ENCODE results near the gene MYO9B. TPM values are rescaled to one million over a fixed set of nuclear protein-coding genes. Genes with fewer than 3 reads are reported as not detected.
A peak's percentile ranks its signal among the peaks of the same experiment; 100 is the strongest.

MYO9B gene
- total RNA-seq, 4 donors from 2014 or later: 102 to 246 (median 151) TPM

DNA sequence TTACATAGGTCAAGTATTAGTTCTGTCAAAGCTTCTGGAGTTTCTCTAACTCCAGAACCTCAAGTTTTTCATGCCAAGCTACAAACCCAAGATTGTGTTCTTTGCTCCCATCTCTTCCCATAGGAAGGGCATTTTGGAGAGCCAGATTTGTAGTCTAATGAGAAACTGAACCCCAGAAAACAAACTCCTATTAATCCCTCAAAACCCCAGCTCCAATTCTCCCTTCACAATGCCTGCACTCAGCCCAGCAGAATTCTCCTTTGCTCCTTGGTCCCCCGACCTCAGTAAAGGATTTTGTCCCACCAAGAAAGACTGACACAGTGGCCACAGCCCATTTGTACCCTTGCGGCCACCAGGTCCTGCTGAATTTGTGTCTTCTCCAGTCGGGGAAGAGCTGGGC, 180.6 kb downstream of the MYO9B start:
- H3K4me3 ChIP-seq: no peak overlapping the region
- no peaks in the 10 kb centered on the region for H3K4me1 ChIP-seq
- H3K36me3 ChIP-seq: no peaks in the 10 kb centered on the region
- intact Hi-C loops (cut with DNase I; ENCODE audit: low total_unique reads): no loop called here
- TF ChIP-seq, protein P1, sequence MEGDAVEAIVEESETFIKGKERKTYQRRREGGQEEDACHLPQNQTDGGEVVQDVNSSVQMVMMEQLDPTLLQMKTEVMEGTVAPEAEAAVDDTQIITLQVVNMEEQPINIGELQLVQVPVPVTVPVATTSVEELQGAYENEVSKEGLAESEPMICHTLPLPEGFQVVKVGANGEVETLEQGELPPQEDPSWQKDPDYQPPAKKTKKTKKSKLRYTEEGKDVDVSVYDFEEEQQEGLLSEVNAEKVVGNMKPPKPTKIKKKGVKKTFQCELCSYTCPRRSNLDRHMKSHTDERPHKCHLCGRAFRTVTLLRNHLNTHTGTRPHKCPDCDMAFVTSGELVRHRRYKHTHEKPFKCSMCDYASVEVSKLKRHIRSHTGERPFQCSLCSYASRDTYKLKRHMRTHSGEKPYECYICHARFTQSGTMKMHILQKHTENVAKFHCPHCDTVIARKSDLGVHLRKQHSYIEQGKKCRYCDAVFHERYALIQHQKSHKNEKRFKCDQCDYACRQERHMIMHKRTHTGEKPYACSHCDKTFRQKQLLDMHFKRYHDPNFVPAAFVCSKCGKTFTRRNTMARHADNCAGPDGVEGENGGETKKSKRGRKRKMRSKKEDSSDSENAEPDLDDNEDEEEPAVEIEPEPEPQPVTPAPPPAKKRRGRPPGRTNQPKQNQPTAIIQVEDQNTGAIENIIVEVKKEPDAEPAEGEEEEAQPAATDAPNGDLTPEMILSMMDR (IDR thresholded peaks at IDR 0.05): no peak
- TF ChIP-seq POLR2AphosphoS5 (IDR thresholded peaks at IDR 0.05) (no peak), EP300 (IDR thresholded peaks at IDR 0.05; ENCODE audit: low read depth) (no peak), POLR2A (IDR thresholded peaks at IDR 0.05) (no peak)
- 70% methylated on average over 3 of the region's 3 CpGs; no CpG with 5 or more reads in 1 of the 2 donors for WGBS, 2 donors (ENCODE audit: low coverage in 1 of 2)
- H3K27me3 ChIP-seq: no peaks in the 10 kb centered on the region
- no peaks in the 10 kb centered on the region for H3K9me3 ChIP-seq
- in situ Hi-C loops (cut with MboI; ENCODE audit: low pct_ligation_motif_present in 1 of 4, low pct_unique_long_range_greater_than_20kb in 1 of 4, low sequenced_read_pairs in 3 of 4): no loop called here
- no peak overlapping the region for H3K27ac ChIP-seq
- DNase-seq: no peak

DNA sequence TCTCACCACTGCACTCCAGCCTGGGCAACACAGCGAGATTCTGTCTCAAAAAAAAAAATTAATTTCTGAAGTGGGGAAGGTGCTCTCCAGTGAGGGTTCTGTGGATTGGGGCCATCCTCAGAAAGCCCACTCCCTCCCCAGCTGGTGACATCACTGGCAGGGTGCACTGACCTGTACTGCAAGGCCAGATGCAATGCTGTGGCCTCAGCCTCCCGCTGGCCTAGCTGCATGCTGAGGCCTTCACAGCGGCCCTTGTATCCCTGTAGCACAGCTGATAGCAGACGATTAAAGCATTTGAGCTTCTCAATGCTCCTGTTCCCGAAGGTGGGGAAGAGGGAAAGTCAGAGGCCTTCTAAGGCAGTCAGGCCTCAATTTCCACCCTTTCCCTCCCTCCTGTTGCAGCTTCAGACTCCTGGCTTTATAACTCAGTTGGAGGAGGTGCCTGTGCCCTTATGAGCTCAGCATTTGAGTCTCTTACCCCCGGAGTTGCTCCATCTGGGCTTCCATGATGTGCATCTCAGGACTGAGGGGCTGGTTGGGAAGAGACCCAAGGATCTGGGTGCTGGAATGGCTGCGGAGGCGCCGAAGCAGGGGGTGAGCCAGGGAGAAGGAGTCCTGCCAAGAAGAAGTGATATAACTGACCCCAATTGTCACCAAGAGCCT, 183.7 kb downstream of the MYO9B start:
- intact Hi-C loops (cut with DNase I; ENCODE audit: low total_unique reads) (no loop called here), in situ Hi-C loops (cut with MboI; ENCODE audit: low pct_ligation_motif_present in 1 of 4, low pct_unique_long_range_greater_than_20kb in 1 of 4, low sequenced_read_pairs in 3 of 4) (no loop called here)
- no peaks in the 10 kb centered on the region for H3K36me3 ChIP-seq
- H3K27me3 ChIP-seq: no peaks in the 10 kb centered on the region
- no peaks in the 10 kb centered on the region for H3K4me1 ChIP-seq
- no peak for DNase-seq
- no peak overlapping the region for H3K4me3 ChIP-seq
- WGBS, 2 donors (ENCODE audit: low coverage in 1 of 2): 93% methylated on average over 9 of the region's 9 CpGs; no CpG with 5 or more reads in 1 of the 2 donors
- TF ChIP-seq POLR2AphosphoS5 (IDR thresholded peaks at IDR 0.05) (no peak), POLR2A (IDR thresholded peaks at IDR 0.05) (no peak), EP300 (IDR thresholded peaks at IDR 0.05; ENCODE audit: low read depth) (no peak)
- TF ChIP-seq, protein P1 (IDR thresholded peaks at IDR 0.05): no peak
- H3K9me3 ChIP-seq: no peaks in the 10 kb centered on the region
- H3K27ac ChIP-seq: no peak overlapping the region

DNA sequence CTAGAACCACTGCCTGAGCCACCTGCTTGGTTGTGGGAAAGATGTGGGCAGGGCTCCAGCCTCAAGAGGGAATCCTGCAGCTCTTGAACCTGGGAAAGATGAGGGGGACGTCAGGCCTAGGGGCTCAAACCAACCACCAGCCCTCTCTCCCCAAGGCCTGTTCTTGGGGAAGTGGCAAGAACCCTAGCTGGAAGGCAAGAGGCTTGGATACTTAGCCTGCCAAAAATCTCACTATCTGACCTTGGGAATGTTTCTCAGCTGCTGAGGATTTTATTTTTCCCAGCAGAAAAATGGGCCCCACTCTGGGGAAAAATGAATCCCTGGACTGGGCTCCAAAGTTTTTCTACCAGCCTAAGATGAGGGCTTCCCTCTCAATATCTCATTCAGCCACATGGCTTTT, 184.4 kb downstream of the MYO9B start:
- Histone ChIP-seq H3K27ac (no peak overlapping the region), H3K4me1 (no peaks in the 10 kb centered on the region), H3K27me3 (no peaks in the 10 kb centered on the region), H3K4me3 (no peak overlapping the region), H3K36me3 (no peaks in the 10 kb centered on the region), H3K9me3 (no peaks in the 10 kb centered on the region)
- no peak for DNase-seq
- 75% methylated on average over 1 of the region's 1 CpG; no CpG with 5 or more reads in 1 of the 2 donors for WGBS, 2 donors (ENCODE audit: low coverage in 1 of 2)
- intact Hi-C loops (cut with DNase I; ENCODE audit: low total_unique reads) (no loop called here), in situ Hi-C loops (cut with MboI; ENCODE audit: low pct_ligation_motif_present in 1 of 4, low pct_unique_long_range_greater_than_20kb in 1 of 4, low sequenced_read_pairs in 3 of 4) (no loop called here)
- TF ChIP-seq, protein P1 (IDR thresholded peaks at IDR 0.05): no peak
- TF ChIP-seq POLR2AphosphoS5 (IDR thresholded peaks at IDR 0.05) (no peak), EP300 (IDR thresholded peaks at IDR 0.05; ENCODE audit: low read depth) (no peak), POLR2A (IDR thresholded peaks at IDR 0.05) (no peak)

DNA sequence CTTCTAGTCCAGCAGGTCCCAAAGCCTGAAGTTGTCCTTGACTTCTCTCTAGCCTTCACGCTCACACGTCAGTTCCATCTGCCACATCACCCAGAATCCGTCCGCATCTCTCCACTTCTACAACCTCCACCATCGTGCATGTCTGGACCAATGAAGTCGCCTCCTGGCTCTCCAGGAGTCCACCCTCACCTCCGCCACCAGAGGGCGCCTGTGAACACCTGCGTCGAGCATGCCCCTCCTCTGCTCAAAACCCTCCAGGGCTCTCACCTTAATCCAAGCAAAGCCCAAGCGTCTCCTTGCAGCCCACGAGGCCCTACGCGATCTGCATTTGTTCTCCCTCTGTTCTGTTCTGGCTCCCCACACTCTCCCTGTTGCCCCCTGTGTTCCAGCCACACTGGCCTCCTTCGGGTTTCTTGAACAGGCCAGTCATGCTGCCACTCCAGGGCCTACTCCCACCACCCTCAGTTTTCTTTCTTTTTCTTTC, 185.3 kb downstream of the MYO9B start:
- intact Hi-C loops (cut with DNase I; ENCODE audit: low total_unique reads): no loop called here
- TF ChIP-seq POLR2AphosphoS5 (IDR thresholded peaks at IDR 0.05) (no peak), EP300 (IDR thresholded peaks at IDR 0.05; ENCODE audit: low read depth) (no peak), POLR2A (IDR thresholded peaks at IDR 0.05) (no peak)
- TF ChIP-seq, protein P1 (IDR thresholded peaks at IDR 0.05): peak; percentile 89 to 94 (median 92)
- Histone ChIP-seq H3K4me3 (no peak overlapping the region), H3K36me3 (no peaks in the 10 kb centered on the region), H3K27me3 (no peaks in the 10 kb centered on the region), H3K27ac (no peak overlapping the region), H3K9me3 (no peaks in the 10 kb centered on the region), H3K4me1 (no peaks in the 10 kb centered on the region)
- 11 to 20% methylated on average over 4 to 15 of the region's 15 CpGs for WGBS, 2 donors (ENCODE audit: low coverage in 1 of 2)
- in situ Hi-C loops (cut with MboI; ENCODE audit: low pct_ligation_motif_present in 1 of 4, low pct_unique_long_range_greater_than_20kb in 1 of 4, low sequenced_read_pairs in 3 of 4): no loop called here
- peak; percentile 91 for DNase-seq
